Ecto neural progenitor cell (in vitro differentiated cells): ENCODE results near the gene DNAJC28.
"Not testable (repeated sequence)": the region's sequence is repeated elsewhere in the genome, so short reads cannot be mapped to it uniquely, and the experiment has no call there.

Experiments used
- DNase-seq: peaks from one replicate; pipeline ENCODE4 v3.0.0-alpha.2; 2018; ENCODE audit warnings: low spot score

Gene DNAJC28

GRCh38 chr21:33491373-33492102 is at the start of gene DNAJC28:
Gene DNAJC28 (minus strand): TSS chr21:33491716. CDS start chr21:33489393, 2,323 bp downstream.
- DNase-seq: peak; percentile 96

- no peak for DNase-seq
These were observed 49.7 kb upstream of the DNAJC28 start for GRCh38 chr21:33541105-33541711.

- DNase-seq: no peak
These were observed 49.2 kb upstream of the DNAJC28 start for GRCh38 chr21:33540711-33541104.

GRCh38 chr21:33539616-33540015 is 48.1 kb upstream of the DNAJC28 start:
- no peak for DNase-seq

GRCh38 chr21:33537212-33537611 is 45.7 kb upstream of the DNAJC28 start:
- no peak for DNase-seq

GRCh38 chr21:33531007-33531406 is 39.5 kb upstream of the DNAJC28 start:
- DNase-seq: no peak

GRCh38 chr21:33522953-33523349 is 31.4 kb upstream of the DNAJC28 start:
- no peak for DNase-seq

- DNase-seq: no peak
These were observed 30.9 kb upstream of the DNAJC28 start for GRCh38 chr21:33522297-33522952.

- DNase-seq: no peak
These were observed 27.4 kb upstream of the DNAJC28 start for GRCh38 chr21:33518899-33519298.

- no peak for DNase-seq
These were observed 22.7 kb upstream of the DNAJC28 start for GRCh38 chr21:33514229-33514628.

- no peak for DNase-seq
These were observed 21.0 kb upstream of the DNAJC28 start for GRCh38 chr21:33512481-33512880.

GRCh38 chr21:33511639-33512038 is 20.1 kb upstream of the DNAJC28 start:
- no peak for DNase-seq

GRCh38 chr21:33510826-33511225 is 19.3 kb upstream of the DNAJC28 start:
- no peak for DNase-seq

- DNase-seq: not testable (repeated sequence)
These were observed 15.5 kb upstream of the DNAJC28 start for GRCh38 chr21:33507003-33507402.

GRCh38 chr21:33505833-33506232 is 14.3 kb upstream of the DNAJC28 start:
- DNase-seq: no peak

GRCh38 chr21:33496345-33496744 is 4.8 kb upstream of the DNAJC28 start:
- no peak for DNase-seq

- peak; percentile 13 for DNase-seq
These were observed 4.2 kb upstream of the DNAJC28 start for GRCh38 chr21:33495743-33496142.

- peak; percentile 18 for DNase-seq
These were observed 2.2 kb upstream of the DNAJC28 start for GRCh38 chr21:33493756-33494155.

GRCh38 chr21:33492571-33492970 is 1.1 kb upstream of the DNAJC28 start:
- no peak for DNase-seq

- DNase-seq: no peak
These were observed 534 bp downstream of the DNAJC28 start for GRCh38 chr21:33490991-33491372.

- DNase-seq: no peak
These were observed 2.6 kb downstream of the DNAJC28 start for GRCh38 chr21:33488936-33489335.

- DNase-seq: no peak
These were observed 3.5 kb downstream of the DNAJC28 start for GRCh38 chr21:33487996-33488395.

GRCh38 chr21:33481314-33481943 is 10.1 kb downstream of the DNAJC28 start:
- DNase-seq: no peak
